Pancreas (tissue), 10 donors: ENCODE measurements around the gene MTERF1. TPM values are rescaled to one million over a fixed set of nuclear protein-coding genes. Genes with fewer than 3 reads are reported as not detected.

ENCODE experiments used
- ATAC-seq, 4 donors: fragments of 200-7000 bp; cut with Tn5 transposase; one replicate each; pipeline versions ENCODE4 v1.8.0 to v1.9.1; 2020; ENCODE audit warnings: mild to moderate bottlenecking in 4 of 4, moderate library complexity in 4 of 4
- DNase-seq, 6 donors: peaks; one replicate each; pipeline ENCODE4 v3.0.0-alpha.2; 2020
- FAIRE-seq: peaks from 2 replicates; lab custom pipeline; 2012; peaks lifted over from hg19 to GRCh38; lab: Jason Lieb, UNC
- H3K27ac ChIP-seq, 4 donors: fragments of 200-600 bp; sonication (generic); 1 replicate in 3 of 4; 2 replicates in 1 of 4; pipeline versions ENCODE4 v1.5.0 to v1.8.0; 2020
- H3K27me3 ChIP-seq, 4 donors: fragments of 200-600 bp; one replicate each; pipeline ENCODE4 v1.8.0; 2021
- H3K36me3 ChIP-seq, 3 donors: fragments of 200-600 bp; sonication (generic) in 1 of 3; one replicate each; pipeline versions ENCODE4 v1.5.0 to v1.8.0; 2020 to 2021
- H3K4me1 ChIP-seq, 3 donors: fragments of 200-600 bp; one replicate each; pipeline ENCODE4 v1.8.0; 2021
- H3K4me3 ChIP-seq, 4 donors: fragments of 200-600 bp; sonication (generic) in 2 of 4; one replicate each; pipeline versions ENCODE4 v1.5.0 to v1.8.0; 2020 to 2021
- H3K9me3 ChIP-seq, 4 donors: fragments of 200-600 bp; one replicate each; pipeline ENCODE4 v1.8.0; 2021
- WGBS, 2 donors: extraction: QIAGEN DNeasy Blood & Tissue Kit; methylation state at CpG; one replicate each; pipeline ENCODE4 v1.1.7; 2013; 5-methylcytosine and 5-hydroxymethylcytosine counted together
- intact Hi-C, 3 donors: fragments of 100-400 bp; cut with DNase I; formaldehyde crosslinking; loops; one replicate each; pipeline versions ENCODE4 v1.11.1 to v1.14.2; 2022
- polyA plus RNA-seq, 2 donors: library from polyadenylated mRNA; stranded (reverse); fragments of 200-250 nt; gene quantifications; one replicate each; pipeline ENCODE4 v1.2.3, GENCODE V29; 2013
- total RNA-seq, 6 donors: library from RNA; stranded (reverse); fragmentation: NEBNext Ultra II Directional in 4 of 6; extraction: Animal tissue kit (Norgen Biotek cat#: 25700) in 4 of 6; gene quantifications; one replicate each; pipeline versions ENCODE4 v1.2.1 to v1.2.4, GENCODE V29; 2021 to 2023
- TF ChIP-seq, protein P1 (sequence below), 4 donors: fragments of 200-600 bp; sonication (generic) in 3 of 4; IDR thresholded peaks; one replicate each; pipeline versions ENCODE4 v1.5.0 to v1.8.0; 2021; ENCODE audit warnings: antibody characterized with exemption in 4 of 4
- donor health status: healthy with polysubstance abuse.
- donor health status: DM: no; HTN: no; CAD: no; lungs with moderate emphysema.
- donor health status: DM: no; HTN: no; CAD: no.
- donor health status: control.
- donor health status: control.
- donor health status: Bipolar disorder and iron deficiency.
- donor health status: DM: yes; HTN: yes; CAD: no.
- donor health status: DM: no; HTN: no; CAD: no.
- donor health status: DM: no; HTN: no; CAD: no.
- donor health status: DM: yes; HTN: yes; CAD: no.

MTERF1 gene, protein sequence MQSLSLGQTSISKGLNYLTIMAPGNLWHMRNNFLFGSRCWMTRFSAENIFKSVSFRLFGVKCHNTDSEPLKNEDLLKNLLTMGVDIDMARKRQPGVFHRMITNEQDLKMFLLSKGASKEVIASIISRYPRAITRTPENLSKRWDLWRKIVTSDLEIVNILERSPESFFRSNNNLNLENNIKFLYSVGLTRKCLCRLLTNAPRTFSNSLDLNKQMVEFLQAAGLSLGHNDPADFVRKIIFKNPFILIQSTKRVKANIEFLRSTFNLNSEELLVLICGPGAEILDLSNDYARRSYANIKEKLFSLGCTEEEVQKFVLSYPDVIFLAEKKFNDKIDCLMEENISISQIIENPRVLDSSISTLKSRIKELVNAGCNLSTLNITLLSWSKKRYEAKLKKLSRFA
- 1 to 10 TPM; 1.9 to 9.0 (median 4.9) TPM for total RNA-seq
- 1 to 10 TPM; 2.9 to 6.3 TPM for polyA plus RNA-seq

DNA sequence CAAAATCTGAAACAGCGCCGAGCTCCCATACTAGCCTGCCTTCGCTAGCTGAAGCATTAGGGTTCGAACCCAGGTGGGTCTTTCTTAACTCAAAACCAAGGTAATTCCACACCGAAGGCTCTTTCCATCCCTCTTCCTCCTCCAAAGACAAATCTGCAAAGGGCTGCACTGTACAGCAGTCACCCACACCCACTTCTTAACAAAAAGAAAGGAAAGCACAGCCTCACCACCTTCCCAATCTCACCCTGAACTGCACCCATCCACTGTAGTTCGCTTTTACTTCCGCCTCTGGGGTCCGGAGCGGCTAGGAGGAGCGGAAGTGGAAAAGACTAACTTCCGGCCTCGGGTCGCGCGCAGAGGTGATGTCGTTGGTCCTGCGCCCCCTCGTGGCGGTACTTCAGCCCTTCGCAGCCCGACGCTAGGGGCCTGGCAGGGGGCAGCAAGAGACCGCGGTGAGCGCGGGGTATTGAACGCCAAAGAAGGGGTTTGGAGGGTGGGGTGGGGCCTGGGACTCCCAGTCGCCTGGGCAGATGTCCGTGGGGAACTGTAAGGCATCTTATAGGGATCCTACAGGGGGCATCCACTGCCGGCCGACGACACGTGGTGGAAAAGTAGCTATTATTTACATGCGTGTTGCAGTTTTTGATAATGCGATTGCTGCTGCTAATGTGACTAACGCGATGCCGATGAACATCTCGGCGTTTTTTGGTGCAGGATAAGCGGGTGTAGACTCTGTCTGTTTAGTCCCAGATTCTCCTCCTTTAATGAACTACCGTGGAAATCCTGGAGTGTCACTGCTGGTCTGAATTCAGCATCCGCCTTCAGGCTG is at the start of gene MTERF1:
Gene MTERF1, minus strand, starts transcription at position 290 of the 829 bp plus-strand sequence. CDS start 619 bp downstream, outside the sequence.
- intact Hi-C loops, result no loop called here
- TF ChIP-seq, protein P1, sequence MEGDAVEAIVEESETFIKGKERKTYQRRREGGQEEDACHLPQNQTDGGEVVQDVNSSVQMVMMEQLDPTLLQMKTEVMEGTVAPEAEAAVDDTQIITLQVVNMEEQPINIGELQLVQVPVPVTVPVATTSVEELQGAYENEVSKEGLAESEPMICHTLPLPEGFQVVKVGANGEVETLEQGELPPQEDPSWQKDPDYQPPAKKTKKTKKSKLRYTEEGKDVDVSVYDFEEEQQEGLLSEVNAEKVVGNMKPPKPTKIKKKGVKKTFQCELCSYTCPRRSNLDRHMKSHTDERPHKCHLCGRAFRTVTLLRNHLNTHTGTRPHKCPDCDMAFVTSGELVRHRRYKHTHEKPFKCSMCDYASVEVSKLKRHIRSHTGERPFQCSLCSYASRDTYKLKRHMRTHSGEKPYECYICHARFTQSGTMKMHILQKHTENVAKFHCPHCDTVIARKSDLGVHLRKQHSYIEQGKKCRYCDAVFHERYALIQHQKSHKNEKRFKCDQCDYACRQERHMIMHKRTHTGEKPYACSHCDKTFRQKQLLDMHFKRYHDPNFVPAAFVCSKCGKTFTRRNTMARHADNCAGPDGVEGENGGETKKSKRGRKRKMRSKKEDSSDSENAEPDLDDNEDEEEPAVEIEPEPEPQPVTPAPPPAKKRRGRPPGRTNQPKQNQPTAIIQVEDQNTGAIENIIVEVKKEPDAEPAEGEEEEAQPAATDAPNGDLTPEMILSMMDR (IDR thresholded peaks at IDR 0.05), result peak; percentile 88 to 93 (median 92)
- Histone ChIP-seq H3K27ac (peak within 1 kb of the TSS in 1 of 4 donors; percentile 43), H3K36me3 (no peaks in the 10 kb centered on the region), H3K27me3 (no peaks in the 10 kb centered on the region), H3K9me3 (no peaks in the 10 kb centered on the region), H3K4me3 (peak within 1 kb of the TSS; percentile 47 to 80 (median 60)), H3K4me1 (peaks cover 0 to 11% (median 0%) of the 10 kb centered on the region in 3 donors)
- peak; percentile 34 for FAIRE-seq
- peak; percentile 100 for ATAC-seq
- WGBS, 2 donors, result 1 to 2% methylated on average over 43 of the region's 43 CpGs
- DNase-seq, result peak; percentile 85 to 96 (median 91)

DNA sequence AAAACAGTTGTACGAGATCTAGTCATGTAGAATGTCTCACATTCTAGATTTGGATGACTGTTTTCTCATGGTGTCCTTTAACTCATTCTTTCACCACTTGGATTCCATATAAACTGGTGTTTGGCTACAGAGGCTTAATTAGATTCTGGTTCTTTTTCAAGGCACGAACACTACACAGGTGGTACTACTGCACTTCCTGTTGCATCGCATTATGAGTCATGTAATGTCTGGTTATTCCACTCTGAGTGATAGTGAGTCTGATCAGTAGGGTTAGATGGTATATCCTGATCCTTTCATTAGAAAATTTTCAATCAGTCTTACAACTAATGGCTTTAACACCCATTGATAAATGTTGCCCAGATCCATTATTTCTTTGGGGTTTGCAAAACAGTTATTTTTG is 49.0 kb upstream of the MTERF1 start:
- FAIRE-seq (no peak), ATAC-seq (no peak), DNase-seq (no peak)
- no peaks in the 10 kb centered on the region for H3K27me3 ChIP-seq
- 90 to 93% methylated on average over 3 of the region's 3 CpGs for WGBS, 2 donors
- no peaks in the 10 kb centered on the region for H3K4me1 ChIP-seq
- H3K36me3 ChIP-seq, result no peaks in the 10 kb centered on the region
- TF ChIP-seq, protein P1 (IDR thresholded peaks at IDR 0.05), result no peak
- peaks cover 0 to 4% (median 0%) of the 10 kb centered on the region in 4 donors for H3K9me3 ChIP-seq
- intact Hi-C loops, result no loop called here
- H3K4me3 ChIP-seq, result no peak overlapping the region
- H3K27ac ChIP-seq, result no peak overlapping the region

DNA sequence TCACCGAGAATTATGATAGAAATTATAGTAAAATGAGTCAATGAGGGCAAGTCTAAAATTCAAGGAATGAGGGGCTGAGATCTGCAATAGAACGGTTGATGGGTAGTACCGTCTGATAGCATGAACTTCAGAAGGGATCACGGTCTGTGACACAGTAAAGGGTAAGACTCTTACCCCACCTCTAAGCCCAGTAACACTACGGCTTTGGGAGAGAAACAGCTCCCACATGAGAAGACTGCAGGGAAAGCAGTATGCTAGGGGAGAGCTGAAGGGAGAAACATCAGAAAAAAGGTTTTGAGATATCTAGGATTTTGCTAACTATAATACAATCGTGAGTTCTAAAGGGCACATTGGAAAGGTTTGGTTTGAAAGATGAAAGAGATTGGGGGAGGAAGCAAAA is 47.4 kb upstream of the MTERF1 start:
- Histone ChIP-seq H3K4me3 (no peak overlapping the region), H3K9me3 (peaks cover 0 to 4% (median 0%) of the 10 kb centered on the region in 4 donors), H3K36me3 (no peaks in the 10 kb centered on the region), H3K4me1 (no peaks in the 10 kb centered on the region), H3K27ac (no peak overlapping the region), H3K27me3 (no peaks in the 10 kb centered on the region)
- ATAC-seq (no peak), FAIRE-seq (no peak), DNase-seq (no peak)
- WGBS, 2 donors, result 68 to 72% methylated on average over 6 of the region's 6 CpGs
- intact Hi-C loops, result no loop called here
- TF ChIP-seq, protein P1 (IDR thresholded peaks at IDR 0.05), result no peak

DNA sequence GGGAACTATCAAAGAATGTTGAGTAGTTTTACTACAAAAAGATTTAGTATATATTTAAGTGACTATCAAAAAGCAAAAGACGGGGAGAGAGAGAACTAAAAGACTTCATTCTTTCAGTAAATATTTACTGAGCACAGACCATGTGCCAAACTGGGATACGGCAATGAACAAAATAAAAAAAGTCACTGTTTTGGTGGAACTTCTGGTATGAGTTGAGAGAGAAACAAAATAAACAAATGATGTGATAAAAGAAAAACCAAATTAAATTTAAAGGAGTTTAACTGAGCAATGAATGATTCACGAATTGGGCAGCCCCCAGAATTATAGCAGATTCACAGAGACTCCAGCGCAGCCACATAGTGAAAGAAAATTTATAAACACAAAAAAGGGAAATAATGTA is 42.4 kb upstream of the MTERF1 start:
- Histone ChIP-seq H3K4me1 (no peaks in the 10 kb centered on the region), H3K9me3 (no peaks in the 10 kb centered on the region), H3K27me3 (no peaks in the 10 kb centered on the region), H3K27ac (no peak overlapping the region), H3K36me3 (no peaks in the 10 kb centered on the region), H3K4me3 (no peak overlapping the region)
- intact Hi-C loops, result no loop called here
- 41 to 45% methylated on average over 4 of the region's 4 CpGs for WGBS, 2 donors
- DNase-seq (no peak), ATAC-seq (no peak), FAIRE-seq (no peak)
- TF ChIP-seq, protein P1 (IDR thresholded peaks at IDR 0.05), result no peak
